HG03025 (cell line): Measurements from ENCODE around the gene KRT34.

Experiments
- ATAC-seq: cut with Tn5 transposase; IDR thresholded peaks from one replicate; pipeline ENCODE4 v1.9.1; 2021; ENCODE audit warnings: mild to moderate bottlenecking, moderate library complexity; ENCODE audit not compliant: unreplicated experiment, low FRiP score

The KRT34 gene

DNA sequence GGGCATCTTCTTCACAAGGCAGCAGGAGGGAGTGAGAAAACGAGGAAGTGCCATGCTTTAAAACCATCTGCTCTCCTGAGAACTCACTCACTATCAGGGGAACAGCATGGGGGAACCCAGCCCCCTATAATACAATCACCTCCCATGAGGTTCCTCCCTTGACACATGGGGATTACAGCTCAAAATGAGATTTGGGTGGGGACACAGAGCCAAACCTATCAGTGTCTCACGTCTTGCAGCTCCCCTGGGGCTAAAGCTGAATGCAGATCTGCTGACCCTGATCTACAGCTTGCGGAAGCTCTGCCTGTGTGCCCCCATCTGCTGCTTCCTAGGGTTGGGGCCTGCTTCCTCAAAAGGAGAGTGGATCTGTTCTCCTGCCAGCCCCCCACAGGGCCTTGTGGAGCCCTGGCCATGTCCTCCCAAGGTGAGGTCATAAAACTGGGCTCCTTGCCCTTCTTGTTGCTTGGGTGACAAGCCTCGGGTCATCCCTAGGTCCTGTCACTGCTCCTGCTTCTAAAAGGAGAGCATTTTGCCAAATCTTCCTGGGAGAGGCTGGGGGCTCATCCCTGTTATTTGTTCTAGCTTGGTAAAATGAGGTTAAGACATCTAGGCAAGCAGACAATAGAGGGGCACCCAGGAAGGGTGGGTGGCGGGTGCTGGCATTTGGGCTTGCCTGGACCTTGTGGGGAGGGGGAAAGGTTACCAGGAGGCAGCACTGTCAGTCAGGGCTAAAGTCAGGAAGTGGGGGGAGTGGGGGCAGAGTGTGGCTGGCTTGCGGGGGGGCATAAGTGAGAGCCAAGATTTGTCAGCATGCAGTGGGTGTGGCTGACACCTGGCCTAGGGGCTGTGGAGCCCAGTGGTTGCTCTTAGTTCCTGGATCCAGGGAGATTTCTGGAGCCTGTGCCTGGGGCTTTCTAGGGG is 47.5 kb downstream of the KRT34 start:
- no peak for ATAC-seq

DNA sequence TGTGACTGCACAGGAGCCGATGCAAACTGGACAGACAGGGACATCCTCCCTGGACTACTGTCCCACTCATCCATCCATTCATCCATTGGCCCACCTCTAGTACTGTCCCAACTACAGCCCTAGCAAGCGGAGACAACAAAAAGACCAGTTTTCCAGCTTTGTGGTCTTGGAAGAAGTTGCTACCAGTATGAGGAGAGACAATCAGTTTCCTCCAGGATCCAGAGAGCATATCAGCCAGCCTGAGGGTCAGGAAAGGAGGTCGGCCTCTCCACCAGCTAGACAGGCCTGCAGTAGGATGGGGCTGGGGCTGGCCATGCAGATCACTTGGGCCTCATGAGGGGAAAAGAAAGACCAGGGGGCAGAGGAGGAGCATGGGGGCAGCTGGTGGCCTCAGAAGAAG is 48.3 kb downstream of the KRT34 start:
- no peak for ATAC-seq

DNA sequence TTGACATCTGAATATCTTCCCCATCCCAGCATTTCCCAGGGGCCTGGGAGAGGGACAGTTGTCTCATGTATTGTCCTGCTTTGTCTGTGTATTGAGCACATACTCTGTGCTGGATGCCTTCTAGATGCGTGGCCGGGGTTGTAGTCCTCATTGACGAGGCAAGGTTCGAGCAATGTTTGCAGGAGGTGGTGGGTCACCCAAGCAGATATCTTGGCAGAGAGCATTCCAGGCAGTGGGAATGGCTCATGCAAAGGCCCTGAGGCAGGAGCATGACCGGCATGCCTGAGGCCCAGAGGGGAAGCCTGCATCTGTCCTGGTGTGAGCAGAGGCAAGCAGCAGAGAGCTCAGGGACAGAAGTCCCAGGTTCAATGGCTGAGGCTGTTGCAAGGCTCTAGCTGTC is 49.0 kb downstream of the KRT34 start:
- ATAC-seq: no peak

DNA sequence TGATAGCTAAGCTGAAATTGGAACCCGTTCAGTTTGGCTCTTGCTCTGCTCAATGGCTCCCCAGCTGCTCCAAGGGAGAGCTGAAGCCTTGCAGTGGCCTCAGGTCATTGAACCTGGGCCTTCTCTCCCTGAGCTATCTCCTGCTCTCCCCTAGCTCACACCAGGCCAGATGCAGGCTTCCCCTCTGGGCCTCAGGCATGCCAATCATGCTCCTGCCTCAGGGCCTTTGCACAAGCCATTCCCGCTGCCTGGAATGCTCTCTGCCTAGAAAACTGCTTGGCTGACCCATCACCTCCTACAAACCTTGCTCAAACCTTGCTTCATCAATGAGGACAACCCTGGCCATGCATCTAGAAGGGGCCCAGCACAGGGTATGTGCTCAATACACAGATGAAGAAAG is 49.9 kb downstream of the KRT34 start:
- no peak for ATAC-seq

DNA sequence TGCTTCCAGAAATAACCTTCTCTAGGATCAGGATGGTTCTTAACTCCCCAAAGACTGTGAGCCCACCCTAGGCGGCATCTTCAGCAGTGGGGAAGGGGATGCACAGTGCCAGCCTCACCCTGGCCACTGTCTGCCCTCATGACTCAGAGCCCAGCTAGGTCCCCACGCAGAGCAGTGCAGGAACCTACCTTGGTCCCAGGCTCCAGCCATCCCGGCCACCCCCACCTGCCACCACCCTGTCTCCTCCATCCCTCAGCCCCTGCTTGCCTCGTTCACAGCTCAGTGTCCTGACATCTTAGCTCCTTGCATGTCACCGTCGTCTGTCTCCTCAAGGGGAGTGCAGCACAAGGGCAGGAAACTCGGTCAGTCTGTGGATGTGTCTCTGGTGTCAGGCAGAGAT is 50.5 kb downstream of the KRT34 start:
- no peak for ATAC-seq

DNA sequence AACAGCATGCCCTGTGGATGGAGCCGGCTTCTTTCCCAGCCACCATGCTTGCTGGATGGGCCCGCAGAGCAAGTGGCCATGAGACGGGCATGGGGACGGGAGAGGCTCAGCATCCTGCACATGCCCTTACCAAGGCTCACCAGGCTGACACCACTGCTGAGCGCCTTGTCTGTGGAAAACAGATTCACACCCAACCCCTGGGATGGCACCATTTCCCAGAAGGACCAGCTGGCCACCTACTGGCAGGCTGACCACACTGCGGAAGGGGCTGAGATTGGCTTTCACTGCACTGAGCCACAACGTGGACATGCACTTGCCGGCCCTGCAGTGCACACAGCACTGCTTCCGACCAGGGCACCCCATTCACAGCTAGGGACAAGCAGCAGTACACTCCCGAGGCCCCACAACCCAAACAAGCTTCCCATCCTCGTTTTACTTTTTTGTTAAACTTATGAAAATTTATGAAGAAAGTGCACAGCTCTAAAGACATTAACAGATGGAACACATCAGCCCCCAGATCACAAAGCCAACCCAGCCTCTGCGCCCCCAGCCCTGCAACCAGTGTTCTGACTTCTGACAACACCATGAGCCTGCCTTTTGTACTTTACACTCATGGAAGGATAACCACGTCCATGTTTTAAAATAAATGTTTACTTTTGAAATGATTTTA is 52.7 kb downstream of the KRT34 start:
- ATAC-seq: no peak

DNA sequence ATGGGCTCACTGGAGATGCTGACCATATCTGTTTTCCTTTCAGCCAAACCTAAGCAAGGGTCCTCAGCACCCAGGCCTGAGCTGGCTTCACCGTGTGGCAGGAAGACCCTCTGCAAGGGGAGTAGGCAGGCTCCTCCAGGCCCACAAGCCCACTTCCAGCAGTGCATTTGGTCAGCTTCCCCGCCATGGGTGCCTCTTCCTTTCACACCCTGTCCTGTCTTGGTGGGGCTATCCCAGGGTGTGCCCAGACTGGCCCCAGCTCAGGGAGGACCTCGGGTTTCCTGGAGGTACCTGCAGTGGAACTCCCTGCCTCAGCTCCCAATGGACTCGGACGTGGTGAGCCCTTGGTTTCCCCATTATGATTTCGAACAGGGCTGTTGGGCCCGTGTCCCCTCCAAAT is 53.9 kb downstream of the KRT34 start:
- ATAC-seq: no peak
